Inflammatory macrophage (primary cell): ENCODE results near the gene PSTPIP1.

Experiments used
- DNase-seq, 2 donors: peaks; one replicate each; pipeline ENCODE4 v3.0.0-alpha.2; 2020 to 2022

The PSTPIP1 gene

DNA sequence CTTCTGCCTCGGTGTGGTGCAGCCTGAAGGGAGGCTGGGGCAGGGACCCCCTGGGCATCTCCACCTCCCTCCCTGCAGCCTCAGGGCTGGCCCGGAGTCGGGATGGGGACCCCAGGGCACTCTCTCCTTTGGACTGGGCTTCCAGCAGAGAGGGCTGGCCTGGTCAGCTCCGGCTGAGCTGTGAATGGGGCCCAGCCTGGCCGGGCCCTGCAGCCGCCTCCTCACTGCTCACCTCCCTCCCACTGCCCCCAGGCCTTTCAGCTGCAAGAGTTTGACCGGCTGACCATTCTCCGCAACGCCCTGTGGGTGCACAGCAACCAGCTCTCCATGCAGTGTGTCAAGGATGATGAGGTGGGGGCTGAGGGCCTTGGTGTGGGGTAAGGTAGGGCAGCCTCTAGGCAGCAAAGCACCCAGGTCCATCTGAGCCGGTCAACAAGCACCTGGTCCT, 36.0 kb downstream of the PSTPIP1 start:
- no peak for DNase-seq

DNA sequence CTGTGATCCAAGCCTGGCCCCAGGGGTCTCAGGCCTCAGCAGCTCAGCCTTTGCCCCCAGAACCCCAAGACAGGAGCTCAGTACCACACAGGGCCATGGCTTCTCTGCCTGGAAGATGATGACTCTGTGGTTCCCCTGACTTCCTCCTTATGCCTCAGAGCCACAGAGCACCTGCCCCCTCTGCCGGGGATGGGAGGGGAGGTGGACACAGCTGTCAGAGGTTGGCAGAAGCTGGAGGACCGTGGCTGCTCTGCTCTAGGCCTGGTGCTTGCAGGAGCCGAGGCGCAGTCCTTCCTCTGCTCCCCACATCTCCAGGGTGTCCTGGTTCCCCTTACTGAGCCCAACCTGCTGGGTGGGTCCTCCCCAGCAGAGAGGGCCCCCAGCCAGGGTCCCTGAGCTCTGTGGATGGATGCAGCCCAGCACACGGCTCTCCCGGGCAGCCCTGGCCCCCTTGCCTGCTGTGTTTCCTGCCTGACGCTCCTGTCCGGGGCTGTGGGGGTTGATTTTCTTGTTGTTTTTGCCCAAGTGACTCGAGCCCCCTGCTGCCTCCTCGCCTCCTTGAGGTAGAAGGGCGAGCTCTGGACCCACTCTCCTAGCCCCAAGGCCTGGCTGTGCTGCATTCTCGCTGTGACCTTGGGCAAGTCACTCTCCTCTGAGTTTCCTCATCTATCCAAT, 36.6 kb downstream of the PSTPIP1 start:
- peak; percentile 17 to 52 for DNase-seq

DNA sequence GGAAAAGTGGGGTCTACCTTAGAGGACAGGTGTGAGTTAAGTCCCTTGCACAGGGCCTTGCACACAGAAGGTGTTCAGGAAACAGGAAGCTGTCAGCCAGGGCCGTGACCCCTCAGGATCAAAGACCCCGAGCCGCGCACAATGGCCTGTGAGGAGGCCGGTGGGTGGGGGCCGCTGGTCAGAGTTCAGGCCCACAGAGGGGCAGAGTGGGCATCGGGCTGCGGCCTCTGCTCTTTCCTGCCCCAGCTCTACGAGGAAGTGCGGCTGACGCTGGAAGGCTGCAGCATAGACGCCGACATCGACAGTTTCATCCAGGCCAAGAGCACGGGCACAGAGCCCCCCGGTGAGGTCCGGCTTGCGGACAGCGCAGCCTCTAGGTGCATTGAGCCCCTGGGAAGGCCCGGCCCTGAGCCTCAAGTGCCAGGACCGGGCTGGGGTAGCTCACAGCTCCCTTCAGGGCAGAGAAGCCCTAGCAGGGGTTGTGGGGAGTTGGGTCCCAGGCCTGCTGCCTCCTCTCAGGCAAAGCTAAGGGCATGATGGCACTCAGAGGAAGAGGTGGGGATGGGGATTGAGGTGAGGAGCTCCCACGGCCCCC, 37.2 kb downstream of the PSTPIP1 start:
- DNase-seq, result no peak

DNA sequence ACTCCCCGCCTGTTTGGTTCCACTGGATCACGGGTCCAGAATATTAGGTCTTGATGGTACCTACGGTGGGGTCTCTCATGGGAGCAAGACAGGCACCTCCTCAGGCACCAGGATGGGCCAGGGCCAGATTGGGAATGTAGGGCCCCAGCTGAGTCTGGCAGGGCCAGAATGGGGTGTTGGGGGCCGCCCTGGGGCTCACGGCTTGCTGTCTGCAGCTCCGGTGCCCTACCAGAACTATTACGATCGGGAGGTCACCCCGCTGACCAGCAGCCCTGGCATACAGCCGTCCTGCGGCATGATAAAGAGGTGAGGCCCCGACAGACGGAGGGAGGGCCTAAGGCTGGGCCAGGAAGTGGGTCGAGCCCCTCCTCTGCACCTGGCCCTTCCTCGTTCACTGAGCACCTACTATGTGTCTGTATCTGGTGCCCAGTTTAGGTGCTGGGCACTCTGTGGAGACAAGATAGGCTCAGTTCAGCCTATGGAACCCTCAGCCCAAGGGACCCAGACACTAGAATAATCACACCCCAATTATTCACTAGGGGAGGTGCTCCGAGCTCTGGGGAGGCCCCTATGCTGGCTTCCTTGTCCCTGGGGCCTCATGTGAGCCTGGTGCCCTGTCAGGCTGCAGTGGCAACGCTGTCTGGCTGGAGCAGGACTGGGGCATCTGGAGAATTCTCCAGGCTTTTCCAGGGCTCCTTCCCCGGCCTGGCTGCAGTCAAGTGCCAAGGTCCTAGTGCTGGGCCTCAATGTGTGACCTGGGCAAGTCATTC, 37.9 kb downstream of the PSTPIP1 start:
- no peak for DNase-seq

DNA sequence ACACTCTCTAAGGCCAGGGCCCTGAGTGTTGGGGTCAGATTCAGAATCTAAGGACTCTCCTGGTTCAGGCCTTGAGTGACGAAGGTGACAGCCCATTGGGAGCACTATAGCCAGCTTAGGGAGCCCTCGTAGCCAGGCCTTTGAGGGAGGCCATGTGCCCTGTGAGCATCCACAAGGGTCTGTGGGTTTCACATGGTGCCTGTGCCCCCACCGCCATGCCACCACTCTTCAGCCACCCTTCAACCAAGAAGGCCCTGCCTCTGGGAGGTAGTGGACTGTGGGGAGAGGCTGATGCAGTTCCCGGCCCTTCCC, 38.4 kb downstream of the PSTPIP1 start:
- DNase-seq, result no peak

DNA sequence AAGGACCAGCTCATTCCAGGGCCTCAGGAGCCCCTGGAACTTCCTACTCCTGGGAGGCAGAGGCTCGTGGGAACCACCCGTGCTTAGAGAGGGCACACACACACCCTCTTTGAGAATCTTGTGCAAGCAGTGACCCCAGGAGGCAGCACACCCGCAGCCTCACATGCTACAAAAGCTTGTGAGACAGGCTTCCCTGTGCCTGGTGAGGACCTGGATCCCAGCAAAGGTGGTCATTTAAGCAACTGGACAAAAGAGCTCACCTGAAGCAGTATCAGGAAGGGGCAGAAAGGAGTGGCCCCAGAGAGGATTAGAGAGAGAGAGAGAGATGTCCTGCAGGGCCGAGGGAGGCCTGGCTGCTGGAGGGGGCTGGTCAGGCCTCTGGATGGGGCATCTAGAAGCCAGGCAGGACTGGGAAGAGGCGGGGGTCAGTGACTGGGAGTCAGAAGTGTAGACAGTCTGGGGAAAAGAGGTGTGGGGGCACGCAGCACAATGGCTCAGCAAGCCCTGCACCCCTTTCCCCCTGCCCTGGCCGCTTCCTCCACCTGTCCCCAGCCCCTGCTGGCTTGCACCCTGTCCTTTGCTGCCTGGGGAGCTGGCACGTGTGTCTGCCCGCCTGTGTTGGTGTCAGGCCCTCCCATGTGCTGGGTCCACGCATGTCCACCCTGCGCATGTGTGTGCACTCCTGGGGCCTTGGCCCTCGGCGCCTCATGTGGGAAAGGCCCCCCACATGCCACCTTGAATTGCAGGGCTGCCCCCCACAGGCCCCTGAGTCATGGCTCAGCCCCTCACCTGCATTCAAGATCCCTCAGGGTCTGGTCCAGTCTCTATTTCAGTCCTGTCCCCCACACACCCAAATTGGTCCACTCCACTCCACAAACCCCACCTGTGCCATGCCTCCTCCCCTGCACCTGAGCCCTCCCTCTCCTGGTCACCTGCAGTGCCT, 39.1 kb downstream of the PSTPIP1 start:
- DNase-seq, result no peak

DNA sequence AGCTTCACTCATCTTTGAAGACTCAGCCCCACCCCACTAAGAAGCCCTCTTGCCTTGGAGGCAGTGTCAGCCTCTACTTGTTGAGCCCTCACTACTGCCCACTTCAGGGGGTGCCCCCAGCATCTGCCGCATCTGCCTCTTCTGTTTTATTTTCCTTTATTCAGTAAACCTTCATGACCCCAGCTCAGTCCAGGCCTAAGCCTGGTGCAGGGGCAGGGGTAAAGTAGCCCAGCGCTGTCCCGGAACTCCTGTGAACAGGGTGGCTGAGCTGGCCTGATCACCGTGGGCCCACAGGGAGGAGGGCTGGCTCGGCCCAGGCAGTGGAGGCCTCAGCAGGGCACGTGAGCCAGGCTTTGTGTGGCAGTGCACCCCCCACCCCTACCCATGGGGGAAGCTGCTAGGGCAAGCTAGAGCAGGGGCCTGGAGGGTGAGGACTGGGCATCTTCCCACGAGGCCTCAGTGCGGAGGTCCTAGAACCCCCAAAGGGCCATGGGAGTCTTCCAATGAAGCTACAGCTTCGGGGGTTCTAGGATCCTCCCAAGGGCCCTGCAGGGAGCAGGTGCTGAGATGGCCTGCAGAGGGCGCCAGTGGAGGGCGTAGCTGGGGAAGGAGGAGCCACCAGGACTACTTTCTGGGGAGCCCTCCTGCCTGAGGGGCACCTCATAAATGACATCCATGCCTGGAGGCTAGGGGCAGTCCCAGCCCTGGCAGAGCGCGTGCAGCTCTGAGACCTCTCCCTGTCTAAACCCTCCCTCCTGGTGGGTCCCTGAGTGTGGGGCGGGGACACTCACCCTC, 40.0 kb downstream of the PSTPIP1 start:
- peak in 1 of 2 donors; percentile 10 for DNase-seq

DNA sequence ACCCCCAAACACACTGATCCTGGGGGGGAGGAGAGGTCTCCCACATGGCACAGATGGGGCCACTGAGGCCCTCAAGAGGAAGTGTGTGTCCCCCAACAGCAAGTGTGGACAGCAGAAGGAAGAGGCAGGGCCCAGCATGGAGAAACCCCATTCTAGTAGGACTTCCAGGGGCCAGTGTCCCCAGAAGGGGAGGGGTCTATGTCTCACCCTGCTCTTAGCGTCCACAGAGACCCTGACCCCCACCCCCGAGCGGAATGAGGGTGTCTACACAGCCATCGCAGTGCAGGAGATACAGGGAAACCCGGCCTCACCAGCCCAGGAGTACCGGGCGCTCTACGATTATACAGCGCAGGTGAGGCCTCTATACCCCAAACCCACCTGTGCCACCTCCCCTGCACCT, 40.7 kb downstream of the PSTPIP1 start:
- DNase-seq, result no peak

DNA sequence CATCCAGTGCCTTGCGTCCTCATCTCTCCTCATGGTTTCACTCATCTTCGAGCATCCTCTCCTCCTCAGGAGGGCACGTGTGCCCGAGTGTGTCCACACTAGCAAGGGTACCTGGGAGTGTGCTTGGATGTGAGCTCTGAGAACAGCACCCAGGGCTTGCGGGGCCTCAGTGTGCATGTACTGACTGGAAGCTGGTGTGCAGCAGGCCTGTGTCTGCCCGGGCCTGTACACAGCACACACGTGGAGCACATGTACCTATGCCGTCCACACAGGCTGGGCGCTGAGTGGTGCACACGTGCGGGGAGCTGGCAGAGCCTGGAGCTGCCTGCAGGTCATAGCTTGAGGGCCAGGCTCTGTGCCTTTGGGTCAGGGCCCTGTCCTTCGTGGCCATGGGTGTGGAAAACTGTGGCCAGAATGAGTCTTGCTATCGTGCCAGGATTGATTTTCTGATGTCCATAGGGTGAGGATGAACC, 41.1 kb downstream of the PSTPIP1 start:
- no peak for DNase-seq

DNA sequence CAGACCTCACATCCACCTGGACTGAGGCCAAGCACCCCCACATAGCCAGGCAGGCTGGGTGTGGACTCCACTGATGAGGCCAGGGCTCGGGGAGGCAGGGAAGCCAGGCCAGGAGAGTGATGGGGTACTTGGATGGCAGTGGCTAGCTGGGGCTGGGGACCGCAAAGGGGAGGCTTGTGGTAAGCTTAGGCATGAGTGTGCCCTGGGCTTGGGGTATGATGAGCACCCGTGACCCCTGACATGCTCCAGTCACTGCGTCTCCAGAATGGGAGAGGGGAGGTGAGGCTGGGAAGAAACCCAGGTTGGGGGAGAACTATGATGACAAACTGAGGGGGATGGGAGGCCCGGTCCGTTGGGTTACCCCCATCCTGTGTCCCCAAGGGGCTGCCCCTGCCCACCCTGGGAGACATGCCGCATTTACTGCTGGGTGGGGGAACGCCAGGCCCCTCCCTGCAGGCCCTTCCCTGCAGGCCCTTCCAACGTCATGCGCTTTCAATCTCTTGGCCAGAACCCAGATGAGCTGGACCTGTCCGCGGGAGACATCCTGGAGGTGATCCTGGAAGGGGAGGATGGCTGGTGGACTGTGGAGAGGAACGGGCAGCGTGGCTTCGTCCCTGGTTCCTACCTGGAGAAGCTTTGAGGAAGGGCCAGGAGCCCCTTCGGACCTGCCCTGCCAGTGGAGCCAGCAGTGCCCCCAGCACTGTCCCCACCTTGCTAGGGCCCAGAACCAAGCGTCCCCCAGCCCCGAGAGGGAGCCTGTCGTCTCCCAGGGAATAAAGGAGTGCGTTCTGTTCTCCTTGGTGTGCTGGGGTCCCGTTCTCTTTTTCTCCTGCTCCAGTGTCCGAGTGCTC, 41.8 kb downstream of the PSTPIP1 start:
- no peak for DNase-seq

DNA sequence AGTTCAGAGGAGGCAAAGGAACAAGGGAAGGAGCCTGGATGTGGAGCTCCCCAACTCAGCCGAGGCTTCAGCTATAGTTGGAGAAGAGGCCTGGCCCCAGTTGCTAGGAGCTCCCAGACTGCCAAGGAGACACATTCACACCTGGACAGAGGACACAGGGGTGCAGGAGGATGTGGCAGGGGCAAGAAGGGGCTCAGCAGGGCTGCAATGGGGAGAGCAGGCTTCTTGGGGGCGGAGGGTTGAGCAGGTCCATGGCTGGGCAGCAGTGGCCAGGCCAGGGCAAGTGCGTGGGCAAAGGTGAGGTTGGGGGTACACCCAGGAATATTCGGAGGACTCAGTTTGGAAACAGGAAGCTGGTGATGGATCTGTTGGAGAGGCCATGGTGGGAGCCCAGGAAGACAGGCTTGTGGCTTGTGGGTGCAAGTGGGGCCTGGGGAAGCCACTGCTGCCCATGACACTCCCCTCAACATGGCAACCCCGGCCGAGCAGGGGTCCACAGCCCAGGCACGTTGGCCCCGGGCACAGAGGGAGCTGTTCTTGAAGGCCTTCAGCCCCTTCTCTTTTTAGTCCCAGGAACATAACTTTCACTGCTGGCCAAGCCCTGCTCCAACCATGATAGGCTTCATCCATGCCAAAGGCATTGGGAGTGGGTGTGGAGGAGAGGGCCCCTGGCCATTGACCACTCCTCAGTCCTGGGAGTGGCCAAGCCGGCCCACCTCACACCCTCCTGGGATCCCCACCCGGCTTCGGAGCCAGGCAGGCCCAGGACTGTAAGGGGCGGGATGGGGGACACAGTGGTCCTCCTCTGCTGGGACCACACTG, 42.7 kb downstream of the PSTPIP1 start:
- no peak for DNase-seq

DNA sequence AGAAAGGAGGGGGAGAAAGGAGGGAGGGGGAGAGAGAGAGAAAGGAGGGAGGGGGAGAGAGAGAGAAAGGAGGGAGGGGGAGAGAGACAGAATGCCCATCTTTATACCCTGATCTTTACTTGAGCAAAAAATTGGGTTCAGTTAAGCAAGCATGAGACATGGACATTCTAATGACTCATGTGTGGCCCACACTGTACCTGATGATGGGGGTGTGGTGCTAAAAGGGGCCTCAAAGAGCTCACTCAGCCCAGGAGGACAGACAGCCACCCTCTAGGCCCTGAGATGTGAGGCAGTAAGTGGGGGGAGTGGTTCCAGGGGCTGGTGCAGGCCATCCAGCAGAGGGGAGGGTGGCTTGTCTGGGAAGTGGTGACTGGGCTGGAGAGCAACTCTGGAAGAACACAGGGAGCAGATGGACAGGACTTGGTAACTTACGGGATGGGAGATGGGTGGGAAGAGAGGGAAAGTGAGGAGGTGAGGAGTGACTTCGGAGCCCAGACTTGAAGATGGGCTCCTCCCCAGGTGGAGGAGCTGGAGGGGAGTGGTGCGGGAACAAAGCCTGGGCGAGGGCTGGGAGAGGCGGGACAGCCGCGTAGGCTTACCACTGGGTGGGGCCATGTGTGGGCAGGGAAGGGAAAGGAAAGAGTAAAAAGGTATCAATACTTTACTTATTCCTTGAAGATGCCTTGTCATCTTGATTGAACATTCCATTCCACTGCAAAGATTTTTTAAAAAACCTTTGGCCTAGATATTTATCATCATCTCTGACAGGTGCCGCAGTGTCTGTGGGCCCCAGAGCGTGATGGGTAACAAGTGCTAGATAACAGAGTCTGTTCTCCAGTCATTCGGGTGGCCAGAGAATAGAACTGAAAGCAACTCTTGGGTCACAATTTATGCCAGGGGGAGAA, 43.6 kb downstream of the PSTPIP1 start:
- DNase-seq, result no peak

DNA sequence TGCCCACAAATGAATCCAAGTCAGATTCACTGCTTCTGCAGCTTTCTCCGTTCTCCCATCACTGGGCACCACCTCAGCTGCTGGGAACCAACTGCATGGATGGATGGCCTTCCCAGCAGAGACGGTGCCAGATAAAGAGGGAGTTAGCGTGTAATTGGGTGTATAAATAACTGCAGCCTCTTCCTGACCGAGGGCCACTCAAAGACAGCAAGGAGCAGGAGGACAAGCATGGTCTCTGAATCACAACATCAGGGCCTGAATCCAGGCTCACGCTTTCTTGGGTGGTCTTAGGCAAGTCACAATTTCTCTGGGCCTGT, 44.2 kb downstream of the PSTPIP1 start:
- DNase-seq, result no peak

DNA sequence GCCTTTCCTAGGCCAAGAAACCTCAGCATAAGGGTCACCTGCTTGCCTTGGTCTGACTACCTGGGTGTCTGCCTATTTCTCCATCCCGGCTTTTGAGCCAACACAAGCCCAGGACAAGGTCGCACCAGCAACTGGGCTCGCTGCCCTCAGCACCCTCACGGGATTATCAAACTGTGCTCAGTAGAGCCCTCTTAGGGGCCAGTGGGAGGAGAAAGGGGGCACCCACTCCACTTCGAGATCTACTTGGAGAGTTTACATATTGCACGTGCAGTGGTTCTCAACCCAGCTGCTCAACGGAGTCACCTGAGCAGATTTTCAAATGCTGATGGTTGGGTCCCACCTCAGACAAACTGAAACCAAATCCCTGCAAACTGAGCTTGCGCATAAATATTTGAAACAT, 44.9 kb downstream of the PSTPIP1 start:
- DNase-seq, result no peak

DNA sequence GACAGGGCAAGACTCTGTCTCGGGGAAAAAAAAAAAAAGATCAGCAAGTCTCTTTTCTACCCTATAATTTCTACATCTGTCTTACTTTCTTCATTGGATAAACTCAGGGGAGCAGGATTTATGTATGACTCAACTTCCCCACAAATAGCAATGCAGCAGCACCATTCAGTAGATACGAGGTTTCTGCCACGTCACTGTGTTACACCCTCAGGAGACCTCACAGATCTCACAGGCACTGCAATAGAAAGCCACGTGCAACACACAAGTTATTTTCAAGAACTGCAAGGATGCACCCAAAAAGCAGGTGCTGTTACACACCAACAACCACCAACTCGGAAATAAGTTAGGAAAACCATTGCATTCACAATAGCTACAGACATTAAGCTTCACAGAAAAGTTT, 45.7 kb downstream of the PSTPIP1 start:
- DNase-seq, result no peak

DNA sequence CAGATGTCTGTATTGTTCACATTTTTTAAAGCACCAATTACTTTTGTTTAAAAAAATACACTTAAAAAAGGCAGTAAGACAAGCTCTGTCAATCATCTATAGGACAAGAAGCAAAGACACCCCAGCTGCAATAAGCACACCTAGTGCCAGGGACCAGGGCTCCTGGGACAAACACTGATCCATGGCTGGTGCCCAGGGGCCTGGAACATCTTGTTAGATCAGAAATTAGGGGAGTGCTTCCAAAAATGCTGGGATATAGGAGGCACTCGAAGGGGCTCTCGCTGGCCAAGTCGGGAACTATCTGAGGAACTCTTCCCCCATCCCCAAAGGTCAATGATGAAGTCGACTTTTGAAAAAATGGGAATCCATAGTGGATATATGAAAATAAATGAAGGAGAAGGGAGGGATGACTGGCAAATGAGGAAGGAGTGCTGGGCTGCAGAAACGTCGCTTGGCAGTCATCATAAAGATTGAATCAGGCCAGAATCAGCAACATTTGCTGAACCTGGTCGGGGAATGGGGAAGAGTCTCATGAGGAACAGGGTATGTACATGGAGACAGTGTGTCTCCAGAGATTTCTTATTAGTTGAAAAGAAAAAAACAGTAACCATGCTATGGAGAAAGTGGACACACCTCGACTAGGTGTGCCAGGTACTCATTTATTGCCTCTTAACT, 47.5 kb downstream of the PSTPIP1 start:
- peak in 1 of 2 donors; percentile 23 for DNase-seq

DNA sequence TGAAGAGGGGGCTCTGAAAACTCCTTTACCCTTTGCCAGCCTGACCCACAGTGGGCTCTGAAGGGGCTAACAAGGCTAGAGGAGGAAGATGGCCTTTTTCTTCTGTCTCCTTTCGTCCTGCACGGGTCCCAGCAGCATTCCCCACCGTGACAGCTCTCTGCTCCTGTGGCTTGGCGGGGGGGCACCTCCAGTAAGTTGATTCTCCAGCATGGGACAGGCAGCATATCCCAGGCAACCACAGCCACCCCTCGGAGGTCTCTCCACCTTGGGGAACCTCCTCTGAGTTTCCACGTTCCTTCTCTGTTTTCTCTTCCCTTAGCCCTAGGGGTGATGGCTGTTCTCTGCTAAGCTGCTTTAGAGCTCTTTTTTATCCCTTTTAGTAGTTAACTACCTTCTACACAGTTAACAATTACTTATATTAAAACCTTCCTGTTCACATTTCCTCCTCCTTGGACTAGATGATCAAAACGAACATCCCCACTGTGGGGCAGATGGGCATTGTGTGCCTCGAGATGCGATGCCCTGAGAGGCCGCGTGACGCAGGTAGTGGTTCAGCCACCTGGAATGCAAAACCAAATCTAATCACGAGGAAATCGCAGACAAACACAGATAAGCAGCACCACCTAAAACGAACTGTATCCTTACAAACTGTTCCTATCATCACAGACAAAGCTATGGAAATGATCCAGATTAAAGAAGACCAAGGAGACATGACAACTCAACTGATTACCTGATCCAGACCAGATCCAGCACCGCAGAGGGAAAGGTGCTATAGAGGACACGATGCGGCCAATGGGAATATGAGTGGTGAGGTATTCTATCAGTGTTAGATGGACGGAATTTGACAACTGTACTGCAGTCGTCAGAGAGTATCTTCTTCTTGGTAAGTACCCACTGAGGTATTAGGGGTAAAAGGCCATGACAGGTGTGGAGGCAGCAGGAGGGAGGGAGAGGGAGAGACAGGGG, 48.3 kb downstream of the PSTPIP1 start:
- DNase-seq, result no peak
